A549 (cell line): Measurements from ENCODE around the gene PHF20. TPM values are rescaled to one million over a fixed set of nuclear protein-coding genes. Genes with fewer than 3 reads are reported as not detected.

Experiments used
- ATAC-seq, 2 experiments: fragments of 200-7000 bp in 1 of 2; fragments of >200 bp in 1 of 2; cut with Nextera tagmentation in 1 of 2; cut with Tn5 transposase in 1 of 2; 3 replicates each; pipeline versions ENCODE4 v1.8.0 to v1.9.1; 2018 to 2020; ENCODE audit warnings: mild to moderate bottlenecking in 1 of 2, moderate library complexity in 1 of 2
- CTCF ChIA-PET: fragments of 300-600 bp; sonication (Branson Sonifier 250); formaldehyde crosslinking; extraction: SDS; loops from one replicate; lab custom pipeline; 2021; ENCODE audit warnings: antibody characterized with exemption, inconsistent platforms; lab: Yijun Ruan, JAX
- POLR2A ChIA-PET: fragments of 350-600 bp; formaldehyde crosslinking; extraction: SDS; loops from one replicate; lab custom pipeline; 2021; ENCODE audit warnings: antibody characterized with exemption, inconsistent platforms; lab: Yijun Ruan, JAX
- DNase-seq, 2 experiments: peaks; one replicate each; pipeline versions ENCODE4 v3.0.0 to v3.0.0-alpha.2; 2011 to 2016; ENCODE audit warnings: low read depth in 1 of 2, low spot score in 1 of 2
- FAIRE-seq: peaks from 2 replicates; lab custom pipeline; 2011; peaks lifted over from hg19 to GRCh38; lab: Jason Lieb, UNC
- H3K27ac ChIP-seq, 2 experiments: fragments of >200 bp; sonication (Bioruptor Twin); formaldehyde crosslinking; 3 replicates each; pipeline ENCODE4 v1.5.1; 2016 to 2017
- H3K4me1 ChIP-seq: fragments of >200 bp; sonication (Bioruptor Twin); formaldehyde crosslinking; 3 replicates; pipeline ENCODE4 v1.6.1; 2016
- H3K4me2 ChIP-seq: fragments of >200 bp; sonication (Bioruptor Twin); formaldehyde crosslinking; 3 replicates; pipeline ENCODE4 v1.6.1; 2016
- H3K4me3 ChIP-seq: fragments of >200 bp; sonication (Bioruptor Twin); formaldehyde crosslinking; 3 replicates; pipeline ENCODE4 v1.5.1; 2016
- H3K9me3 ChIP-seq: fragments of >200 bp; sonication (Bioruptor Twin); formaldehyde crosslinking; 3 replicates; pipeline ENCODE4 v1.6.1; 2016
- CBX2 ChIP-seq: fragments of 200-600 bp; sonication (generic); IDR thresholded peaks from 2 replicates; pipeline ENCODE4 v1.6.1; 2016; ENCODE audit warnings: low read depth, mild to moderate bottlenecking, borderline replicate concordance
- CHD2 ChIP-seq: fragments of 150-350 bp; IDR thresholded peaks from 2 replicates; pipeline ENCODE4 v1.6.1; 2014; ENCODE audit warnings: low read length; ENCODE audit not compliant: partially characterized antibody
- CHD4 ChIP-seq: fragments of 200-600 bp; sonication (generic); IDR thresholded peaks from 2 replicates; pipeline ENCODE4 v1.6.1; 2016; ENCODE audit warnings: antibody characterized with exemption, mild to moderate bottlenecking, borderline replicate concordance
- CTCF ChIP-seq: fragments of >200 bp; sonication (Bioruptor Twin); formaldehyde crosslinking; IDR thresholded peaks from 3 replicates; pipeline ENCODE4 v1.5.1; 2016
- EP300 ChIP-seq, 2 experiments: fragments of >200 bp; sonication (Bioruptor Twin); formaldehyde crosslinking; IDR thresholded peaks; 2 replicates in 1 of 2; 3 replicates in 1 of 2; pipeline ENCODE4 v1.6.1; 2016 to 2017
- GATA3 ChIP-seq: IDR thresholded peaks from 2 replicates; pipeline ENCODE4 v1.6.1; 2012; ENCODE audit warnings: borderline replicate concordance
- HDAC2 ChIP-seq: fragments of 200-600 bp; sonication (generic); IDR thresholded peaks from 2 replicates; pipeline ENCODE4 v1.6.1; 2016
- HEYL ChIP-seq: fragments of 250-450 bp; sonication (Bioruptor Pico); IDR thresholded peaks from 2 replicates; pipeline ENCODE4 v1.8.0; 2021; ENCODE audit warnings: mild to moderate bottlenecking, moderate library complexity
- JUNB ChIP-seq: fragments of >200 bp; sonication (Bioruptor Twin); formaldehyde crosslinking; IDR thresholded peaks from 2 replicates; pipeline ENCODE4 v1.6.1; 2016
- KDM1A ChIP-seq: fragments of 200-600 bp; sonication (generic); IDR thresholded peaks from 2 replicates; pipeline ENCODE4 v1.6.1; 2016; ENCODE audit warnings: low read depth, mild to moderate bottlenecking
- KDM5A ChIP-seq: fragments of 200-600 bp; sonication (generic); IDR thresholded peaks from 2 replicates; pipeline ENCODE4 v1.6.1; 2016; ENCODE audit warnings: antibody characterized with exemption, mild to moderate bottlenecking
- MAFK ChIP-seq: fragments of 450-650 bp; IDR thresholded peaks from 2 replicates; pipeline ENCODE4 v1.6.1; 2014; ENCODE audit not compliant: partially characterized antibody
- MYC ChIP-seq: IDR thresholded peaks from 2 replicates; pipeline ENCODE4 v1.6.1; 2012; ENCODE audit warnings: mild to moderate bottlenecking, inconsistent platforms, low read length, improper control_type of control experiment, borderline replicate concordance
- PHF8 ChIP-seq: fragments of 200-600 bp; sonication (generic); IDR thresholded peaks from 2 replicates; pipeline ENCODE4 v1.6.1; 2016; ENCODE audit warnings: low read depth, mild to moderate bottlenecking, antibody characterized with exemption, moderate library complexity, borderline replicate concordance
- POLR2A ChIP-seq: IDR thresholded peaks from 2 replicates; pipeline ENCODE4 v1.6.1; 2012; ENCODE audit warnings: mild to moderate bottlenecking, low read length
- RAD21 ChIP-seq, 2 experiments: fragments of >200 bp in 1 of 2; sonication (Bioruptor Twin) in 1 of 2; formaldehyde crosslinking in 1 of 2; IDR thresholded peaks in 1 of 2; conservative IDR thresholded peaks in 1 of 2; 2 replicates in 1 of 2; 3 replicates in 1 of 2; pipeline ENCODE4 v1.6.1; 2012 to 2018; ENCODE audit warnings: inconsistent platforms in 1 of 2
- RCOR1 ChIP-seq: fragments of 150-350 bp; IDR thresholded peaks from 2 replicates; pipeline ENCODE4 v1.6.1; 2014; ENCODE audit warnings: antibody characterized with exemption, low read length, low read depth
- RFX5 ChIP-seq: fragments of 450-650 bp; IDR thresholded peaks from 2 replicates; pipeline ENCODE4 v1.7.1; 2014; ENCODE audit warnings: antibody characterized with exemption, mild to moderate bottlenecking, moderate library complexity
- SREBF2 ChIP-seq: fragments of 450-650 bp; IDR thresholded peaks from 2 replicates; pipeline ENCODE4 v1.6.1; 2014; ENCODE audit warnings: mild to moderate bottlenecking, moderate library complexity
- TFCP2L1 ChIP-seq: fragments of 250-450 bp; sonication (Bioruptor Pico); IDR thresholded peaks from 2 replicates; pipeline ENCODE4 v1.5.0; 2021; ENCODE audit warnings: mild to moderate bottlenecking
- TP53 ChIP-seq: fragments of 250-450 bp; sonication (Bioruptor Pico); IDR thresholded peaks from 2 replicates; pipeline ENCODE4 v1.5.0; 2021; ENCODE audit warnings: mild to moderate bottlenecking, moderate library complexity
- ZFP36 ChIP-seq: fragments of 450-650 bp; IDR thresholded peaks from 2 replicates; pipeline ENCODE4 v1.6.1; 2014; ENCODE audit warnings: borderline replicate concordance; ENCODE audit not compliant: partially characterized antibody
- ZSCAN20 ChIP-seq: fragments of 250-450 bp; sonication (Bioruptor Pico); IDR thresholded peaks from 2 replicates; pipeline ENCODE4 v1.8.0; 2022; ENCODE audit warnings: mild to moderate bottlenecking, moderate library complexity
- WGBS: methylation state at CpG from one replicate; pipeline ENCODE4 v1.1.6; 2017; ENCODE audit errors: missing lambda C conversion rate; 5-methylcytosine and 5-hydroxymethylcytosine counted together
- polyA plus RNA-seq, 4 experiments: library from polyadenylated mRNA; depleted of rRNA in 3 of 4; stranded (reverse); fragments of >200 nt; fragmentation: RNase III in 1 of 4; extraction: RNeasy Plus Mini Kit Qiagen cat#74134 plus additional on column Dnase treatment in 1 of 4; gene quantifications; 2 replicates in 3 of 4; 3 replicates in 1 of 4; pipeline ENCODE4 v1.2.3, GENCODE V29; 2011 to 2017
- TF ChIP-seq, protein P1 (sequence below): fragments of 250-450 bp; sonication (Bioruptor Pico); IDR thresholded peaks from 2 replicates; pipeline ENCODE4 v1.5.0; 2021; ENCODE audit warnings: mild to moderate bottlenecking, moderate library complexity, borderline replicate concordance
- TF ChIP-seq, protein P2 (sequence below): fragments of >200 bp; sonication (Bioruptor Twin); formaldehyde crosslinking; IDR thresholded peaks from 3 replicates; pipeline ENCODE4 v1.6.1; 2016

Gene PHF20
- polyA plus RNA-seq, 2 of the 4 experiments (the other 2 are of a cell fraction): 24.0 to 32.8 TPM

DNA sequence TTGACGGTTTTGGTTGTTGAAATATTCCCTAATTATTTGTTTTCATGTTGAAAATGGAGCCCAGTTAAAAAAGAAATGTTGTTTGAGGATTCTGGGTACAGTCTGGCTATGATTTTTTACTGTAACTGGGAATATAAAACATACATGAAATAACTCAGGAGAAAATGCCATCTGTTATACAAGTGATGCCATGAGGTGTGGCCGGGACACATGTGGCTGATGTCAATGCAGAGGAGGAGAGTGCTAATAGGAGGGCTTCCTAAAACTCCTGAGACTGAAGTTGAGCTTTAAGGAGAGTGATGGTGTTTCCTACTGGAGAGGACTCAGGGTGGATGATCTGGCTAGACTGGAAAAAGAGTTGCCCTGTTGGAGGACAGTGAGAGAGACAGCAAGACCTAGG lies 169.8 kb downstream of the PHF20 start:
- 88% methylated on average over 2 of the region's 2 CpGs for WGBS
- ATAC-seq (no peak), DNase-seq (no peak), FAIRE-seq (no peak)
- Histone ChIP-seq H3K4me1 (no peaks in the 10 kb centered on the region), H3K9me3 (no peaks in the 10 kb centered on the region), H3K27ac (no peak overlapping the region), H3K4me2 (no peak overlapping the region)
- CTCF ChIA-PET: interaction anchor here (1.6 to 6.3 kb wide), 3 partner anchors 13 to 197 kb away, joined by 7 to 52 read pairs (median 9); partner anchors contain the start of gene SCAND1
- no peak for TF ChIP-seq CHD2
- TF ChIP-seq HDAC2: no peak
- TF ChIP-seq HEYL (CRISPR knock-in tag): no peak
- no peak for TF ChIP-seq MAFK
- no peak for TF ChIP-seq JUNB
- TF ChIP-seq CTCF: no peak
- no peak for TF ChIP-seq RAD21 (conservative IDR thresholded peaks at IDR 0.05 in 1 of 2, IDR thresholded peaks at IDR 0.05 in 1 of 2)
- no peak for TF ChIP-seq EP300 (IDR thresholded peaks at IDR 0.05)
- TF ChIP-seq RFX5: no peak
- TF ChIP-seq RCOR1: no peak
- TF ChIP-seq TFCP2L1 (CRISPR knock-in tag): no peak
- TF ChIP-seq, protein P1, sequence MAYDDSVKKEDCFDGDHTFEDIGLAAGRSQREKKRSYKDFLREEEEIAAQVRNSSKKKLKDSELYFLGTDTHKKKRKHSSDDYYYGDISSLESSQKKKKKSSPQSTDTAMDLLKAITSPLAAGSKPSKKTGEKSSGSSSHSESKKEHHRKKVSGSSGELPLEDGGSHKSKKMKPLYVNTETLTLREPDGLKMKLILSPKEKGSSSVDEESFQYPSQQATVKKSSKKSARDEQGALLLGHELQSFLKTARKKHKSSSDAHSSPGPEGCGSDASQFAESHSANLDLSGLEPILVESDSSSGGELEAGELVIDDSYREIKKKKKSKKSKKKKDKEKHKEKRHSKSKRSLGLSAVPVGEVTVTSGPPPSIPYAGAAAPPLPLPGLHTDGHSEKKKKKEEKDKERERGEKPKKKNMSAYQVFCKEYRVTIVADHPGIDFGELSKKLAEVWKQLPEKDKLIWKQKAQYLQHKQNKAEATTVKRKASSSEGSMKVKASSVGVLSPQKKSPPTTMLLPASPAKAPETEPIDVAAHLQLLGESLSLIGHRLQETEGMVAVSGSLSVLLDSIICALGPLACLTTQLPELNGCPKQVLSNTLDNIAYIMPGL (CRISPR knock-in tag): no peak
- no peak for TF ChIP-seq ZSCAN20 (CRISPR knock-in tag)
- no peak for TF ChIP-seq CHD4
- TF ChIP-seq SREBF2: no peak
- TF ChIP-seq PHF8: no peak
- TF ChIP-seq, all 56 proteins: peak for 0
- H3K4me3 ChIP-seq: no peak overlapping the region
- POLR2A ChIA-PET: interaction anchor here (2.7 kb wide), 1 partner anchor 13 kb away, joined by 10 read pairs; the partner anchor contains the start of gene SCAND1

- no peak overlapping the region for H3K4me3 ChIP-seq
- POLR2A ChIA-PET: interaction anchor here (2.7 kb wide), 1 partner anchor 12 kb away, joined by 10 read pairs; the partner anchor contains the start of gene SCAND1
- no peak for FAIRE-seq
These were observed 170.4 kb downstream of the PHF20 start for GRCh38 chr20:35942243-35942642.

More at GRCh38 chr20:35942243-35942642, 170.4 kb downstream of the PHF20 start:
- Histone ChIP-seq H3K9me3 (no peaks in the 10 kb centered on the region), H3K27ac (no peak overlapping the region), H3K4me2 (no peak overlapping the region), H3K4me1 (no peaks in the 10 kb centered on the region)
- CTCF ChIA-PET: interaction anchor here (1.2 to 6.3 kb wide), 3 partner anchors 12 to 207 kb away, joined by 3 to 52 read pairs (median 7); partner anchors contain the start of gene SCAND1
- 95% methylated on average over 2 of the region's 2 CpGs for WGBS
- TF ChIP-seq CBX2: no peak
- no peak for TF ChIP-seq CHD4
- no peak for TF ChIP-seq GATA3
- no peak for TF ChIP-seq MYC
- no peak for TF ChIP-seq KDM1A
- no peak for TF ChIP-seq RCOR1
- TF ChIP-seq CTCF: no peak
- no peak for TF ChIP-seq ZFP36
- no peak for TF ChIP-seq POLR2A
- no peak for TF ChIP-seq JUNB
- TF ChIP-seq, protein P2, sequence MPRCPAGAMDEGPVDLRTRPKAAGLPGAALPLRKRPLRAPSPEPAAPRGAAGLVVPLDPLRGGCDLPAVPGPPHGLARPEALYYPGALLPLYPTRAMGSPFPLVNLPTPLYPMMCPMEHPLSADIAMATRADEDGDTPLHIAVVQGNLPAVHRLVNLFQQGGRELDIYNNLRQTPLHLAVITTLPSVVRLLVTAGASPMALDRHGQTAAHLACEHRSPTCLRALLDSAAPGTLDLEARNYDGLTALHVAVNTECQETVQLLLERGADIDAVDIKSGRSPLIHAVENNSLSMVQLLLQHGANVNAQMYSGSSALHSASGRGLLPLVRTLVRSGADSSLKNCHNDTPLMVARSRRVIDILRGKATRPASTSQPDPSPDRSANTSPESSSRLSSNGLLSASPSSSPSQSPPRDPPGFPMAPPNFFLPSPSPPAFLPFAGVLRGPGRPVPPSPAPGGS: no peak
- no peak for TF ChIP-seq TP53 (CRISPR knock-in tag)
- TF ChIP-seq KDM5A: no peak
- TF ChIP-seq CHD2: no peak
- TF ChIP-seq ZSCAN20 (CRISPR knock-in tag): no peak
- no peak for TF ChIP-seq PHF8
- TF ChIP-seq MAFK: no peak
- ATAC-seq (no peak), DNase-seq (no peak)
